H9 (cell line): Measurements from ENCODE around the gene BRD1. TPM values are rescaled to one million over a fixed set of nuclear protein-coding genes. Genes with fewer than 3 reads are reported as not detected.

Experiments used
- DNase-seq: peaks from one replicate; pipeline ENCODE4 v3.0.0-alpha.2; 2017
- H2AFZ ChIP-seq: one replicate; pipeline ENCODE4 v1.6.1; 2013; ENCODE audit warnings: mild to moderate bottlenecking, low read length, control low read depth, moderate library complexity
- H2AK5ac ChIP-seq: 2 replicates; pipeline ENCODE4 v1.6.1; 2013; ENCODE audit warnings: low read length, control low read depth, mixed read lengths; ENCODE audit not compliant: insufficient read length
- H2BK120ac ChIP-seq: one replicate; pipeline ENCODE4 v1.6.1; 2013; ENCODE audit warnings: low read depth, mild to moderate bottlenecking, low read length, control low read depth, inconsistent platforms; ENCODE audit not compliant: poor library complexity, severe bottlenecking
- H2BK12ac ChIP-seq: 2 replicates; pipeline ENCODE4 v1.6.1; 2013; ENCODE audit warnings: low read length, control low read depth, mixed read lengths, low read depth; ENCODE audit not compliant: insufficient read length
- H2BK15ac ChIP-seq: 2 replicates; pipeline ENCODE4 v1.6.1; 2013; ENCODE audit warnings: low read depth, low read length, control low read depth
- H2BK20ac ChIP-seq: one replicate; pipeline ENCODE4 v1.6.1; 2013; ENCODE audit warnings: low read depth, mild to moderate bottlenecking, low read length, control low read depth, inconsistent platforms; ENCODE audit not compliant: poor library complexity, severe bottlenecking
- H2BK5ac ChIP-seq: 2 replicates; pipeline ENCODE4 v1.6.1; 2013; ENCODE audit warnings: low read length, control low read depth, mixed read lengths; ENCODE audit not compliant: insufficient read length
- H3K14ac ChIP-seq: 2 replicates; pipeline ENCODE4 v1.6.1; 2013; ENCODE audit warnings: low read length, control low read depth; ENCODE audit not compliant: insufficient read depth
- H3K18ac ChIP-seq: 2 replicates; pipeline ENCODE4 v1.6.1; 2013; ENCODE audit warnings: low read depth, mild to moderate bottlenecking, mixed read lengths, low read length, control low read depth; ENCODE audit not compliant: insufficient read length
- H3K23ac ChIP-seq: 2 replicates; pipeline ENCODE4 v1.6.1; 2013; ENCODE audit warnings: low read length, control low read depth, mixed read lengths, low read depth; ENCODE audit not compliant: insufficient read length
- H3K23me2 ChIP-seq: 2 replicates; pipeline ENCODE4 v1.6.1; 2013; ENCODE audit warnings: low read depth, mild to moderate bottlenecking, mixed read lengths, low read length, control low read depth; ENCODE audit not compliant: insufficient read length, poor library complexity, severe bottlenecking
- H3K27ac ChIP-seq: 2 replicates; pipeline ENCODE4 v1.5.1; 2013; ENCODE audit warnings: low read length, control low read depth, mixed read lengths, low read depth; ENCODE audit not compliant: insufficient read length
- H3K27me3 ChIP-seq: 2 replicates; pipeline ENCODE4 v1.6.1; 2013; ENCODE audit warnings: low read length, control low read depth, inconsistent platforms; ENCODE audit not compliant: insufficient read depth
- H3K4ac ChIP-seq: 2 replicates; pipeline ENCODE4 v1.6.1; 2013; ENCODE audit warnings: low read depth, mild to moderate bottlenecking, control low read depth, inconsistent platforms, low read length, moderate library complexity
- H3K4me1 ChIP-seq: 2 replicates; pipeline ENCODE4 v1.6.1; 2013; ENCODE audit warnings: low read length, control low read depth, inconsistent platforms; ENCODE audit not compliant: insufficient read depth
- H3K4me2 ChIP-seq: 2 replicates; pipeline ENCODE4 v1.6.1; 2013; ENCODE audit warnings: low read length, control low read depth, mixed read lengths; ENCODE audit not compliant: insufficient read length, insufficient read depth
- H3K56ac ChIP-seq: 2 replicates; pipeline ENCODE4 v1.6.1; 2013; ENCODE audit warnings: low read depth, mild to moderate bottlenecking, mixed read lengths, low read length, control low read depth; ENCODE audit not compliant: insufficient read length
- H3K79me1 ChIP-seq: 2 replicates; pipeline ENCODE4 v1.6.1; 2013; ENCODE audit warnings: low read depth, mild to moderate bottlenecking, moderate library complexity, low read length, control low read depth, inconsistent platforms; ENCODE audit not compliant: insufficient read depth, poor library complexity, severe bottlenecking
- H3K79me2 ChIP-seq: 2 replicates; pipeline ENCODE4 v1.6.1; 2013; ENCODE audit warnings: low read length, control low read depth, inconsistent platforms; ENCODE audit not compliant: insufficient read depth
- H3K9ac ChIP-seq: 2 replicates; pipeline ENCODE4 v1.6.1; 2013; ENCODE audit warnings: low read length, control low read depth, mixed read lengths; ENCODE audit not compliant: insufficient read length; ENCODE audit errors: extremely low read depth
- H3K9me3 ChIP-seq: one replicate; pipeline ENCODE4 v1.6.1; 2013; ENCODE audit warnings: low read depth, low read length, inconsistent platforms; ENCODE audit not compliant: control insufficient read depth
- H3T11ph ChIP-seq: one replicate; pipeline ENCODE4 v1.6.1; 2013; ENCODE audit warnings: mild to moderate bottlenecking, low read length, control low read depth, inconsistent platforms
- H4K20me1 ChIP-seq: one replicate; pipeline ENCODE4 v1.6.1; 2013; ENCODE audit not compliant: control insufficient read depth, insufficient read length, insufficient read depth
- H4K5ac ChIP-seq: 2 replicates; pipeline ENCODE4 v1.6.1; 2013; ENCODE audit warnings: low read depth, mild to moderate bottlenecking, mixed read lengths, low read length, control low read depth; ENCODE audit not compliant: insufficient read length
- H4K8ac ChIP-seq: replicated peaks from 2 replicates; pipeline ENCODE4 v1.6.1; 2013; ENCODE audit warnings: low read length, control low read depth, mixed read lengths, low read depth; ENCODE audit not compliant: insufficient read length
- H4K91ac ChIP-seq: 2 replicates; pipeline ENCODE4 v1.6.1; 2013; ENCODE audit warnings: low read depth, mild to moderate bottlenecking, moderate library complexity, mixed read lengths, low read length, control low read depth; ENCODE audit not compliant: insufficient read length
- H3K27ac Mint-ChIP-seq, 3 experiments: 2 replicates in 2 of 3; 3 replicates in 1 of 3; pipeline ENCODE4 v1.8.0; 2020 to 2021; ENCODE audit warnings: mixed read lengths in 3 of 3, mild to moderate bottlenecking in 1 of 3, moderate library complexity in 1 of 3
- H3K27me3 Mint-ChIP-seq: 2 replicates; pipeline ENCODE4 v1.8.0; 2021; ENCODE audit warnings: low read depth, mild to moderate bottlenecking, moderate library complexity, mixed read lengths
- H3K36me3 Mint-ChIP-seq, 3 experiments: 2 replicates in 2 of 3; 3 replicates in 1 of 3; pipeline ENCODE4 v1.8.0; 2020 to 2021; ENCODE audit warnings: low read depth in 3 of 3, mixed read lengths in 3 of 3; ENCODE audit not compliant: insufficient read depth in 1 of 3
- H3K4me1 Mint-ChIP-seq, 2 experiments: 2 replicates each; pipeline ENCODE4 v1.8.0; 2020; ENCODE audit warnings: mixed read lengths in 2 of 2
- H3K4me3 Mint-ChIP-seq, 2 experiments: 2 replicates in 1 of 2; 3 replicates in 1 of 2; pipeline ENCODE4 v1.8.0; 2020 to 2021; ENCODE audit warnings: mild to moderate bottlenecking in 2 of 2, mixed read lengths in 2 of 2, moderate library complexity in 1 of 2
- H3K9me3 Mint-ChIP-seq, 2 experiments: 2 replicates in 1 of 2; 3 replicates in 1 of 2; pipeline ENCODE4 v1.8.0; 2020; ENCODE audit warnings: mild to moderate bottlenecking in 2 of 2, mixed read lengths in 2 of 2, moderate library complexity in 1 of 2
- CTCF ChIP-seq: fragments of 200-600 bp; sonication (generic); conservative IDR thresholded peaks from 3 replicates; pipeline ENCODE4 v1.8.0; 2021; ENCODE audit warnings: antibody characterized with exemption, mild to moderate bottlenecking
- WGBS: extraction: QIAGEN DNeasy Blood & Tissue Kit; methylation state at CpG from one replicate; pipeline ENCODE4 v1.1.7; 2013; ENCODE audit warnings: missing lambda C conversion rate, low lambda C conversion rate, mixed read lengths; ENCODE audit not compliant: insufficient read length; ENCODE audit errors: extremely low coverage; 5-methylcytosine and 5-hydroxymethylcytosine counted together
- total RNA-seq: library from RNA; stranded (reverse); gene quantifications from 2 replicates; pipeline ENCODE4 v1.2.1, GENCODE V29; 2021

Gene BRD1
- total RNA-seq, 1 experiment from 2014 or later = 51.3 TPM

- H4K20me1 ChIP-seq = no peaks in the 10 kb centered on the region
- Mint-ChIP-seq H3K27ac (no peak overlapping the region), H3K9me3 (peaks cover 20 to 43% of the 10 kb centered on the region in 2 experiments), H3K4me1 (peaks cover 12 to 20% of the 10 kb centered on the region in 2 experiments), H3K27me3 (peaks cover 46% of the 10 kb centered on the region), H3K36me3 (peaks cover 17 to 41% (median 35%) of the 10 kb centered on the region in 3 experiments), H3K4me3 (peak overlapping the region; percentile 47 to 61; a peak in 3 of 5 replicates)
- H2BK20ac ChIP-seq = no peak overlapping the region
- TF ChIP-seq CTCF = no peak
- no peak overlapping the region for H3K18ac ChIP-seq
- H3K79me1 ChIP-seq = peaks cover 6% of the 10 kb centered on the region
- no peaks in the 10 kb centered on the region for H3K4me1 ChIP-seq
- H2AFZ ChIP-seq = no peak overlapping the region
- no peaks in the 10 kb centered on the region for H3K9me3 ChIP-seq
- H3K27me3 ChIP-seq = no peaks in the 10 kb centered on the region
- no peak overlapping the region for H4K5ac ChIP-seq
- no peak overlapping the region for H3K4me2 ChIP-seq
- H2BK12ac ChIP-seq = no peak overlapping the region
- no peak overlapping the region for H4K91ac ChIP-seq
- H2AK5ac ChIP-seq = no peak overlapping the region
- H3K27ac ChIP-seq = no peak overlapping the region
- H3K23ac ChIP-seq = no peak overlapping the region
- H2BK5ac ChIP-seq = no peak overlapping the region
- DNase-seq = no peak
- H3T11ph ChIP-seq = no peak overlapping the region
- H2BK120ac ChIP-seq = no peak overlapping the region
- no peak overlapping the region for H2BK15ac ChIP-seq
- no peak overlapping the region for H3K14ac ChIP-seq
- H3K4ac ChIP-seq = no peak overlapping the region
- no peak overlapping the region for H3K9ac ChIP-seq
- H4K8ac ChIP-seq = no peak overlapping the region
- H3K23me2 ChIP-seq = peaks cover 9% of the 10 kb centered on the region
- H3K56ac ChIP-seq = no peak overlapping the region
- peaks cover 22% of the 10 kb centered on the region; the same call in 1 of the 2 replicates for H3K79me2 ChIP-seq
- no CpG with 5 or more reads among the region's 17 CpGs for WGBS
Measured at GRCh38 chr22:49829044-49829853, 1.6 kb upstream of the BRD1 start.
